ENCODE measurements around the gene GCK. TPM values are rescaled to one million over a fixed set of nuclear protein-coding genes. Genes with fewer than 3 reads are reported as not detected.

The GCK gene
- total RNA-seq, 3 donors from 2014 or later (not counting 1 experiment from before 2014, with no cell fraction given): not detected

DNA sequence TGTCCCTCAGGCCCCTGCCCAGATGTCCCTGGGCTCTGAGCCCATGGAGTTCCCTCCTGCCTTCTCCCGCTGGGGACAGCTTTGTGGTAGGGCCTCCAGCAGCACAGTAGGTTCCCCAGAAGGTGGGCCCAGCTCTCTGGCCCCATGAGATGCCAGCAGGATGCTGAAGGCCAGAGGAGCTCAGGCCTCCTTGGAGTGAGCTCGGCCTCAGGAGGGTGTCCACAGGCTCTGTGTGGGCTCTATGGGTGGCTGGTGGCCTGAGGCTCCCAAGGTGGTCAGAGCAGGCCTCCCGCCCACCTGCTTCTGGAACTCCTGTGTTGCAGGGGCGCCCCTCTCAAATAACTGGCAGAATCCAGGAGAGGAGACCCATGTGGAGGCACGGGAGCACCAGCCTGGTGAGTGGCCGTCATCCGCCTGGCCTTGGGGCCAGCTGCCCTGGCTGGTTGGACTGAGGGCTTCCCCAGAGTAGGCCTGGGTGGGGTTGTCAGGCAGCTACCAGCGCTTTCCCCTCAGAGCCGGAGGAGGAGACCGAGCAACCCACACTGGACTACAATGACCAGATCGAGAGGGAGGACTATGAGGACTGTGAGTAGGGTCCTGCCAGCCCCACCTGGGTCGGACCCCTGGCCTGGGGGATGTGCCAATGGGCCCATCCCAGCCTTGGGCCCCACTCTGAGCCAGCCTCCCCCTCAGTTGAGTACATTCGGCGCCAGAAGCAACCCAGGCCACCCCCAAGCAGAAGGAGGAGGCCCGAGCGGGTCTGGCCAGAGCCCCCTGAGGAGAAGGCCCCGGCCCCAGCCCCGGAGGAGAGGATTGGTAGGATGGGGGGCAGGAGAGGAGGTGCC lies 81.9 kb downstream of the GCK start:
- H3K9me3 ChIP-seq (ENCODE audit: control insufficient read depth, insufficient read depth, low read length): no peaks in the 10 kb centered on the region
- no peaks in the 10 kb centered on the region for H3K36me3 Mint-ChIP-seq
- H3K27ac Mint-ChIP-seq: no peak overlapping the region
- DNase-seq (no peak), ATAC-seq (no peak)
- no peaks in the 10 kb centered on the region for H3K9me3 Mint-ChIP-seq
- no peak overlapping the region for H3K4me3 ChIP-seq (ENCODE audit: low read length)
- no peak for TF ChIP-seq CTCF (IDR thresholded peaks at IDR 0.05)
- peaks cover 7 to 12% of the 10 kb centered on the region in 2 donors for H3K4me1 Mint-ChIP-seq
- H3K36me3 ChIP-seq (ENCODE audit: control insufficient read depth, insufficient read depth, low read length): no peaks in the 10 kb centered on the region
- peaks cover 0 to 11% of the 10 kb centered on the region in 2 donors for H3K27me3 Mint-ChIP-seq (ENCODE audit: low read depth in 2 of 2)
- no peak overlapping the region for H3K4me3 Mint-ChIP-seq
- peaks cover 20% of the 10 kb centered on the region for H3K4me1 ChIP-seq (ENCODE audit: control insufficient read depth, insufficient read depth, low read length)
- 92% methylated on average over 18 of the region's 18 CpGs for WGBS (ENCODE audit: insufficient coverage)
- H3K27ac ChIP-seq (ENCODE audit: low read length): no peak overlapping the region
- peaks cover 4% of the 10 kb centered on the region for H3K27me3 ChIP-seq (ENCODE audit: control insufficient read depth, insufficient read depth, low read length)
- intact Hi-C loops (cut with micrococcal nuclease): no loop called here

GRCh38 chr7:44106311-44107065 lies 82.8 kb downstream of the GCK start:
- Mint-ChIP-seq H3K9me3 (no peaks in the 10 kb centered on the region), H3K27me3 (ENCODE audit: low read depth in 2 of 2) (peaks cover 0 to 14% of the 10 kb centered on the region in 2 donors), H3K4me3 (no peak overlapping the region), H3K36me3 (no peaks in the 10 kb centered on the region), H3K4me1 (peaks cover 7 to 12% of the 10 kb centered on the region in 2 donors), H3K27ac (peak overlapping the region in 1 of 2 donors; percentile 27)
- H3K27me3 ChIP-seq (ENCODE audit: control insufficient read depth, insufficient read depth, low read length): peaks cover 4% of the 10 kb centered on the region
- no peaks in the 10 kb centered on the region for H3K9me3 ChIP-seq (ENCODE audit: control insufficient read depth, insufficient read depth, low read length)
- TF ChIP-seq CTCF (IDR thresholded peaks at IDR 0.05): no peak
- H3K4me1 ChIP-seq (ENCODE audit: control insufficient read depth, insufficient read depth, low read length): peaks cover 20% of the 10 kb centered on the region
- intact Hi-C loops (cut with micrococcal nuclease): no loop called here
- no peak overlapping the region for H3K27ac ChIP-seq (ENCODE audit: low read length)
- ATAC-seq: no peak
- no peak for DNase-seq
- 84% methylated on average over 8 of the region's 10 CpGs for WGBS (ENCODE audit: insufficient coverage)
- H3K36me3 ChIP-seq (ENCODE audit: control insufficient read depth, insufficient read depth, low read length): no peaks in the 10 kb centered on the region
- H3K4me3 ChIP-seq (ENCODE audit: low read length): no peak overlapping the region

DNA sequence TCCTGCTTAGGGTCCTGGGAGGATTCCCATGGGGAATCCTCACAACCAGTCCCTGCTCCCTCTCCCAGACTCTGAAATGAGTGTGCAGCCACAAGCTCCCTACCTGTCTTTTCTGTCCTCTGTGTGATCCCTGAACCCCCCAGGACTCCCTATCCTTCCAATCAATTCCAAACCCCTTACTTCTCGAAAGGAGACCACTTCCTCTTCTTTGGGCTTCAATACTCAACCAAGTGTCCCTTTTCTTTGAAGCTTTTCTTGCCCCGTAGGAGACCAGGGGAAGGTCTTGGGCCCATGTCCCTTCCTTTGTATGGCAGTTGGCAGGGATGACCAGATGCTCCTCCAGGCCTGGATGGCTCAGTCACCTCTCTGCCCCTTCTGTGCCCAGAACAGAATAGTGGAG lies 83.4 kb downstream of the GCK start:
- Histone ChIP-seq H3K27ac (ENCODE audit: low read length) (no peak overlapping the region), H3K27me3 (ENCODE audit: control insufficient read depth, insufficient read depth, low read length) (peaks cover 4% of the 10 kb centered on the region), H3K9me3 (ENCODE audit: control insufficient read depth, insufficient read depth, low read length) (no peaks in the 10 kb centered on the region), H3K4me3 (ENCODE audit: low read length) (no peak overlapping the region), H3K4me1 (ENCODE audit: control insufficient read depth, insufficient read depth, low read length) (peaks cover 20% of the 10 kb centered on the region), H3K36me3 (ENCODE audit: control insufficient read depth, insufficient read depth, low read length) (no peaks in the 10 kb centered on the region)
- no peak for DNase-seq
- ATAC-seq: no peak
- intact Hi-C loops (cut with micrococcal nuclease): no loop called here
- Mint-ChIP-seq H3K9me3 (no peaks in the 10 kb centered on the region), H3K4me1 (peaks cover 7 to 12% of the 10 kb centered on the region in 2 donors), H3K4me3 (peak overlapping the region; percentile 74), H3K27ac (peak overlapping the region in 1 of 2 donors; percentile 27), H3K27me3 (ENCODE audit: low read depth in 2 of 2) (peaks cover 0 to 14% of the 10 kb centered on the region in 2 donors), H3K36me3 (no peaks in the 10 kb centered on the region)
- 54% methylated on average over 2 of the region's 2 CpGs for WGBS (ENCODE audit: insufficient coverage)
- no peak for TF ChIP-seq CTCF (IDR thresholded peaks at IDR 0.05)
